GM19239 (cell line): Measurements from ENCODE around the gene CASP7.
"Not testable (repeated sequence)": the region's sequence is repeated elsewhere in the genome, so short reads cannot be mapped to it uniquely, and the experiment has no call there.

Source experiments
- DNase-seq: peaks from one replicate; pipeline ENCODE4 v3.0.0; 2011; ENCODE audit warnings: low spot score; ENCODE audit not compliant: insufficient read length
- FAIRE-seq: peaks from 2 replicates; lab custom pipeline; 2011; peaks lifted over from hg19 to GRCh38; lab: Jason Lieb, UNC

The CASP7 gene

GRCh38 chr10:113746217-113746957, 66.7 kb downstream of the CASP7 start:
- FAIRE-seq (no peak), DNase-seq (no peak)

- no peak for DNase-seq
- FAIRE-seq, result no peak
These were observed 71.5 kb downstream of the CASP7 start, which contains the start of gene PLEKHS1 for GRCh38 chr10:113751181-113751732. Gene PLEKHS1 (plus strand): TSS chr10:113751682. CDS start chr10:113755278, 3,596 bp downstream.

- no peak for FAIRE-seq
- DNase-seq, result no peak
These were observed 72.8 kb downstream of the CASP7 start for GRCh38 chr10:113752553-113752952.

GRCh38 chr10:113753020-113753692, 73.4 kb downstream of the CASP7 start:
- FAIRE-seq (no peak), DNase-seq (no peak)

- DNase-seq, result no peak
- FAIRE-seq, result no peak
These were observed 74.4 kb downstream of the CASP7 start for GRCh38 chr10:113754125-113754524.

GRCh38 chr10:113754768-113755167, 75.1 kb downstream of the CASP7 start:
- FAIRE-seq, result no peak
- no peak for DNase-seq

- no peak for FAIRE-seq
These were observed 77.3 kb downstream of the CASP7 start for GRCh38 chr10:113756940-113757543.

GRCh38 chr10:113762083-113762482, 82.4 kb downstream of the CASP7 start:
- FAIRE-seq (no peak), DNase-seq (no peak)

More at GRCh38 chr10:113756940-113757543, 77.3 kb downstream of the CASP7 start:
- DNase-seq, result no peak

GRCh38 chr10:113764582-113764981, 84.9 kb downstream of the CASP7 start:
- FAIRE-seq (no peak), DNase-seq (no peak)

GRCh38 chr10:113765910-113766309, 86.2 kb downstream of the CASP7 start:
- DNase-seq (no peak), FAIRE-seq (no peak)

- DNase-seq (no peak), FAIRE-seq (no peak)
These were observed 87.5 kb downstream of the CASP7 start for GRCh38 chr10:113767222-113767621.

GRCh38 chr10:113770346-113770745, 90.6 kb downstream of the CASP7 start:
- FAIRE-seq (no peak), DNase-seq (no peak)

- not testable (repeated sequence) for FAIRE-seq, DNase-seq
These were observed 91.4 kb downstream of the CASP7 start for GRCh38 chr10:113771131-113771530.

GRCh38 chr10:113775686-113776294, 96.1 kb downstream of the CASP7 start:
- FAIRE-seq, result no peak
- no peak for DNase-seq

- DNase-seq (no peak), FAIRE-seq (no peak)
These were observed 96.8 kb downstream of the CASP7 start for GRCh38 chr10:113776553-113776952.
